ENCODE measurements around the gene JAKMIP1. TPM values are rescaled to one million over a fixed set of nuclear protein-coding genes. Genes with fewer than 3 reads are reported as not detected.
"Not testable (repeated sequence)": the region's sequence is repeated elsewhere in the genome, so short reads cannot be mapped to it uniquely, and the experiment has no call there.

JAKMIP1 gene
- total RNA-seq, 2 experiments from 2014 or later, result 4.0 to 5.1 TPM

- no peak overlapping the region for H3K4me2 ChIP-seq (ENCODE audit: low read length)
- intact Hi-C loops (cut with micrococcal nuclease; ENCODE audit: unreplicated experiment), result no loop called here
- POLR2A ChIA-PET, result interaction anchor here (1.1 kb wide), 1 partner anchor 8 kb away, joined by 3 read pairs; no protein-coding TSS in a partner anchor
Observed at GRCh38 chr4:5993876-5994811, 206.2 kb downstream of the JAKMIP1 start.

GRCh38 chr4:5993346-5993745, 207.0 kb downstream of the JAKMIP1 start:
- H3K9me3 ChIP-seq (ENCODE audit: low read length); DNase-seq (ENCODE audit: low spot score); H3K27ac ChIP-seq (ENCODE audit: low read depth, low read length, poor library complexity, severe bottlenecking); H2AFZ ChIP-seq (ENCODE audit: low read length); H3K4me3 ChIP-seq (ENCODE audit: low read depth, low read length, poor library complexity, severe bottlenecking); H3K36me3 ChIP-seq (ENCODE audit: insufficient read depth, low read length); H4K20me1 ChIP-seq (ENCODE audit: insufficient read depth, low read length); H3K9me2 ChIP-seq (ENCODE audit: insufficient read depth, low read length); H3K4me1 ChIP-seq (ENCODE audit: insufficient read depth, low read length, poor library complexity, severe bottlenecking); H3K4me2 ChIP-seq (ENCODE audit: low read length); CTCF ChIA-PET (ENCODE audit: unreplicated experiment); BruUV-seq (replicated peaks); H3K79me2 ChIP-seq (ENCODE audit: insufficient read depth, low read depth, low read length); intact Hi-C loops (cut with micrococcal nuclease; ENCODE audit: unreplicated experiment): not testable (repeated sequence)
- POLR2A ChIA-PET, result interaction anchor here (0.6 to 1.1 kb wide), 2 partner anchors 9 to 276 kb away, joined by 3 to 5 read pairs; partner anchors contain the start of gene WFS1

More at GRCh38 chr4:5993876-5994811, 206.2 kb downstream of the JAKMIP1 start:
- no peaks in the 10 kb centered on the region for H3K36me3 ChIP-seq (ENCODE audit: insufficient read depth, low read length)
- no peaks in the 10 kb centered on the region for H4K20me1 ChIP-seq (ENCODE audit: insufficient read depth, low read length)
- no peak overlapping the region for H2AFZ ChIP-seq (ENCODE audit: low read length)
- H3K79me2 ChIP-seq (ENCODE audit: insufficient read depth, low read depth, low read length), result no peaks in the 10 kb centered on the region
- CTCF ChIA-PET (ENCODE audit: unreplicated experiment), result no interaction called here
- H3K27ac ChIP-seq (ENCODE audit: low read depth, low read length, poor library complexity, severe bottlenecking), result no peak overlapping the region
- no peaks in the 10 kb centered on the region for H3K9me3 ChIP-seq (ENCODE audit: low read length)
- no TSS peak for BruUV-seq (replicated peaks)
- no peaks in the 10 kb centered on the region for H3K9me2 ChIP-seq (ENCODE audit: insufficient read depth, low read length)
- no peak overlapping the region for H3K4me3 ChIP-seq (ENCODE audit: low read depth, low read length, poor library complexity, severe bottlenecking)
- H3K4me1 ChIP-seq (ENCODE audit: insufficient read depth, low read length, poor library complexity, severe bottlenecking), result peaks cover 7% of the 10 kb centered on the region
- TF ChIP-seq CTCF (conservative IDR thresholded peaks at IDR 0.05; ENCODE audit: low read length), result no peak
- TF ChIP-seq EZH2phosphoT487 (IDR thresholded peaks at IDR 0.05; ENCODE audit: borderline replicate concordance, low read depth, low read length), result no peak
- DNase-seq (ENCODE audit: low spot score), result no peak

GRCh38 chr4:5992828-5993321, 207.5 kb downstream of the JAKMIP1 start:
- H4K20me1 ChIP-seq (ENCODE audit: insufficient read depth, low read length), result no peaks in the 10 kb centered on the region
- CTCF ChIA-PET (ENCODE audit: unreplicated experiment), result interaction anchor here (0.6 kb wide), 1 partner anchor 75 kb away, joined by 3 read pairs; no protein-coding TSS in a partner anchor
- no peak overlapping the region for H2AFZ ChIP-seq (ENCODE audit: low read length)
- POLR2A ChIA-PET, result interaction anchor here (0.6 to 1.1 kb wide), 2 partner anchors 10 to 277 kb away, joined by 3 to 5 read pairs; partner anchors contain the start of gene WFS1
- no peak overlapping the region for H3K27ac ChIP-seq (ENCODE audit: low read depth, low read length, poor library complexity, severe bottlenecking)
- no peak overlapping the region for H3K4me3 ChIP-seq (ENCODE audit: low read depth, low read length, poor library complexity, severe bottlenecking)
- TF ChIP-seq CTCF (conservative IDR thresholded peaks at IDR 0.05; ENCODE audit: low read length) (no peak), EZH2phosphoT487 (IDR thresholded peaks at IDR 0.05; ENCODE audit: borderline replicate concordance, low read depth, low read length) (no peak)
- no peaks in the 10 kb centered on the region for H3K9me3 ChIP-seq (ENCODE audit: low read length)
- H3K4me1 ChIP-seq (ENCODE audit: insufficient read depth, low read length, poor library complexity, severe bottlenecking), result peaks cover 7% of the 10 kb centered on the region
- H3K79me2 ChIP-seq (ENCODE audit: insufficient read depth, low read depth, low read length), result no peaks in the 10 kb centered on the region
- no peaks in the 10 kb centered on the region for H3K36me3 ChIP-seq (ENCODE audit: insufficient read depth, low read length)
- intact Hi-C loops (cut with micrococcal nuclease; ENCODE audit: unreplicated experiment), result no loop called here
- peak; percentile 55 for DNase-seq (ENCODE audit: low spot score)
- H3K4me2 ChIP-seq (ENCODE audit: low read length), result no peak overlapping the region
- no peaks in the 10 kb centered on the region for H3K9me2 ChIP-seq (ENCODE audit: insufficient read depth, low read length)
- no TSS peak for BruUV-seq (replicated peaks)

All from OCI-LY7 (cell line).